Esophagus muscularis mucosa (tissue), 4 donors: ENCODE data around the gene ANKRD36C.
"Not testable (repeated sequence)": the region's sequence is repeated elsewhere in the genome, so short reads cannot be mapped to it uniquely, and the experiment has no call there.

Source experiments
- EP300 ChIP-seq: sonication (generic); formaldehyde crosslinking; IDR thresholded peaks from one replicate; pipeline ENCODE4 v1.6.1; 2017; ENCODE audit warnings: antibody characterized with exemption
- POLR2A ChIP-seq: fragments of 450-650 bp; IDR thresholded peaks from one replicate; pipeline ENCODE4 v1.6.1; 2017; ENCODE audit warnings: antibody characterized with exemption, moderate library complexity, mild to moderate bottlenecking, low read depth
- POLR2AphosphoS5 ChIP-seq, 2 donors: sonication (generic); formaldehyde crosslinking; IDR thresholded peaks; one replicate each; pipeline ENCODE4 v1.6.1; 2017; ENCODE audit warnings: antibody characterized with exemption in 2 of 2
- TF ChIP-seq, protein P1 (sequence below), 3 experiments: fragments of 200-600 bp in 2 of 3; fragments of 450-650 bp in 1 of 3; sonication (generic) in 2 of 3; IDR thresholded peaks; one replicate each; pipeline ENCODE4 v1.5.1; 2017 to 2019; ENCODE audit warnings: antibody characterized with exemption in 3 of 3, mild to moderate bottlenecking in 2 of 3, moderate library complexity in 1 of 3

DNA sequence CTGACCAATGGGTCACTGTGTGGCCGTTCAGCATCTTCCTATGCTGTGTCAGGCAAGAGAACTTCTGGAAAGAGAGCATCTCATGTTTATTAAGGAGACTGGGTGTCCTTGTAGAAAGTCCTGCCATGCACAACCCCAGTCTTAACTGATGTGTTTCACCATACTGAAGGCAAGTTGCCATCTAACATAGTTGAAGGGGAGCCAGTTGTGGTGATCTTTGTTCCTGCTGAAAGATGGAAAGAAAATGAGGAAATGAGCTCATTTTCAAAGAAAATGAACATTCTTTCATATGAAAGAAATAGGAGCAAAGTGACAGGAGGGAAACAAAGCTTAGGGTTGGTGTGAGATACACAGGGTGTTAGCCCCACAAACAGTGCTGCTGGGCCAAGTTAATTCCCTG is 178.3 kb downstream of the ANKRD36C start:
- TF ChIP-seq, protein P1, sequence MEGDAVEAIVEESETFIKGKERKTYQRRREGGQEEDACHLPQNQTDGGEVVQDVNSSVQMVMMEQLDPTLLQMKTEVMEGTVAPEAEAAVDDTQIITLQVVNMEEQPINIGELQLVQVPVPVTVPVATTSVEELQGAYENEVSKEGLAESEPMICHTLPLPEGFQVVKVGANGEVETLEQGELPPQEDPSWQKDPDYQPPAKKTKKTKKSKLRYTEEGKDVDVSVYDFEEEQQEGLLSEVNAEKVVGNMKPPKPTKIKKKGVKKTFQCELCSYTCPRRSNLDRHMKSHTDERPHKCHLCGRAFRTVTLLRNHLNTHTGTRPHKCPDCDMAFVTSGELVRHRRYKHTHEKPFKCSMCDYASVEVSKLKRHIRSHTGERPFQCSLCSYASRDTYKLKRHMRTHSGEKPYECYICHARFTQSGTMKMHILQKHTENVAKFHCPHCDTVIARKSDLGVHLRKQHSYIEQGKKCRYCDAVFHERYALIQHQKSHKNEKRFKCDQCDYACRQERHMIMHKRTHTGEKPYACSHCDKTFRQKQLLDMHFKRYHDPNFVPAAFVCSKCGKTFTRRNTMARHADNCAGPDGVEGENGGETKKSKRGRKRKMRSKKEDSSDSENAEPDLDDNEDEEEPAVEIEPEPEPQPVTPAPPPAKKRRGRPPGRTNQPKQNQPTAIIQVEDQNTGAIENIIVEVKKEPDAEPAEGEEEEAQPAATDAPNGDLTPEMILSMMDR (IDR thresholded peaks at IDR 0.05): not testable (repeated sequence)
- TF ChIP-seq POLR2AphosphoS5 (IDR thresholded peaks at IDR 0.05); EP300; POLR2A: not testable (repeated sequence)
